NCI-H1105 (cell line): ENCODE measurements around the gene CACNA2D3.

Experiments
- DNase-seq: peaks from one replicate; lab custom pipeline; 2025; lab: John Stamatoyannopoulos, UW

Gene CACNA2D3

DNA sequence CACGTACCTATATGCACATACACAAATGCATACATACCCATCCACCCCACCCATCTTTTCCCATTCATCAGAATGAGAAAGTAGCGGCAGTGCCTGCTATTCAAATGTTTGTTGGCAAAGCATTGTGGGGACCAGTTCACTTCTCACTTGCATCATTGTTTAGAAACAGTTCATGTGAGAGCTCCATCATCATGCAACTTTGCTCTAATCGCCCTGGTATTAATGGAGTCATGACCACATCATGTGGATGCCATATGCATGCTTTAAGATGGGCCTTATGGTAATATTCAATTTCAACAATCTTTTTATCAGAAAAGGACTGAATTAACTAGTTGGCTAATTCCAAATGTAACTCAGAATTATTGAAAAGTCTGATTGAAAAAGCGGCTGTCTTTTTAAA is 725.0 kb downstream of the CACNA2D3 start:
- no peak for DNase-seq

DNA sequence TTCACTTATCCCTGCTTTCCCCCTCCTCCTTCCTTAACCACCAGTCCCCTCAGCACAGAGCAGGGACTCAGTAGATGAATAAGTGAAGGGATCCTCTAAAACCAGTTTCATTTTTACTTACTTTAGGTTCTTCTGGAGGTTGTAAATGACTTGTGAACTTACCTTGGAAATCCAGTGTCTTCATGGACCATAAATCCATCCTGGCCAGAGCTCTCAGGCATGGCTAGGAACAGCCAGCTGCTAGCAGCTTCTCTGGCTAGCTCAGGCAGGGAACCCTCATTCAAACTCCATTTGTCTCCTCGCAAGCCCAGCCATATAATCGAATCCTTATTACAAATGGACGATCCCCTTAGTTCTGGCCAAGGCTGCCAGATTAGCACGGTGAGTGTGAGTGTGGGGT is 727.0 kb downstream of the CACNA2D3 start:
- no peak for DNase-seq

DNA sequence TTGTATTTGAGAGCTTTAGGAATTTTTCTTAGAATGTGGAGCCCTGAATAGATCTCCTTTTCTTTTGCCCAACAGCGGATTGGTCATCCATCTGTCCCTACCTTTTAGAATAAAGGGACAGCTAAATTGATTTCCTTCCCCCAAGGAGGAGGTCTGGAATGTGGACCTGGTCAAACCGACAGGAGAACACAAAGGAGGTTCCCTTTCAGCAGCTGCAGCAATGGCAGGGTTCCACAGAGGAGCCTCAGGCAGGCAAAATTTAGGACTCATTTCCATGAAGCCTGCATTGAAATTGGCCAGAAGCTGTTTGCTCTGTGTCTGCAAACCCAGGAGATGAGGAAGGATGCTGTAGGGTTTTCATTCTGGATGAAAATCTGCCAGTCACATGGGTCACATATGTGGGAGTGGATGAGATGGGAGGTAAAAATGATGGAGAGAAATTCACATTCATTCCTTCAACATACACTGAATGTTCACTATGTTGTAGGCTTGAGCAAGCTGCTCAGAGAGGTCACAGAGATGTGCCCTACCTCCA is 728.2 kb downstream of the CACNA2D3 start:
- no peak for DNase-seq

DNA sequence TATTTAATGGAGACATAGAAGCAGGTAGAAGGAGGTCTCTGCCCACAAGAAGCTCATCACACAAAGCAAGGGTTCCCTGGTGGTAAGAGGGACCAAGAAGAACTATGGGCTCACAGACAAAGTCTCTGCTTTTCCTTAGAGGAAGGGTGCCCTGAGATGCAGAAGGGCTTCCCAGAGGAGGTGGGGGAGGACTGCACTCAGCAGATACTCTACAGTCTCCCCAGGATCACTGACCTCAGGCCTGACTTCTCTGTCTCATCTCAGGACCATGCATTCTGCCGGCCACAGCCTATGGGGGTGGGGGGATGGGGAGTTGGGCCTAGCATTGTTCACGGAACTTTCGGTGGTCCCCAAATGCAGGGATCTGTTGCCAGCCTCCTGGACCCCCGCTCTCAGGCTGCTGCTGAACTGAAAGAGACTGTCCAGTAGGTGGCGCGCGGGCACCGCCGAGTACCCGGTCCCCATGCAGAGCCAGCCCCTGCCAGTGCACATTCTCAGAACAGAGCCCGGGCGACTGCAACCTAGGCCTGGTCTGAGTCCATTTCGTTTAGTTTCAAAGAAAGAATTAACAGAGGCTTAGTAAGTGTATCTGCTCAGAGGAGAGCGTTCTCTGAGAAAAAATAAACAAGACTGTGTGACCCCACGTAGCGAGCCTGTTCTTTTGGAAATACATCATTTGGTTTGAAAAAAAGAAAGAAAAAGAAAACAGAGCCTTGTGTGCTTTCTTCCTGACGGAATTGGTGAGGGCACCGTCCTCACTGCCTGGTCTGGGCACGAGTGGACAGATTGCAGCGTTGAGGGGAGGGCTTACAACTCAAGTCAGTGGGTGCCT is 731.4 kb downstream of the CACNA2D3 start:
- peak; percentile 30 for DNase-seq

DNA sequence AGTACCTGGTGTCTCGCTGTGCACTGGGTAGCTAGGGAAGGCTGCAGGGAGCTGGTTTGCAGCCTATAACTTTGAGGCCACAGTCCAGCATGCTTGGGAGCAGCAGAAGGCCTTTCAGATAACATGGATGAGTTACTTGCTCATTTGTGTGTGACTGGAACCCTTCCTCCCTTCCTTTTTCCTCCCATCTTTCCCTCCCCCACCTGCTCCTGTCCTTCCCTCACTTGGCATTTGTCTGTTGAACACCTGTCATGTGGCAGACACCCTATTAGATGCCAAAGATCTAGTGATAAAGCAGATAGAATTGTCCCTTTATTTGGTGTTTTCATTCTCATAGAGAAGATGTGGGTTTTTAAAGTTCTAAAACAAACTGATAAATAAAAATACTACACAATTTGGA is 733.9 kb downstream of the CACNA2D3 start:
- DNase-seq = no peak

DNA sequence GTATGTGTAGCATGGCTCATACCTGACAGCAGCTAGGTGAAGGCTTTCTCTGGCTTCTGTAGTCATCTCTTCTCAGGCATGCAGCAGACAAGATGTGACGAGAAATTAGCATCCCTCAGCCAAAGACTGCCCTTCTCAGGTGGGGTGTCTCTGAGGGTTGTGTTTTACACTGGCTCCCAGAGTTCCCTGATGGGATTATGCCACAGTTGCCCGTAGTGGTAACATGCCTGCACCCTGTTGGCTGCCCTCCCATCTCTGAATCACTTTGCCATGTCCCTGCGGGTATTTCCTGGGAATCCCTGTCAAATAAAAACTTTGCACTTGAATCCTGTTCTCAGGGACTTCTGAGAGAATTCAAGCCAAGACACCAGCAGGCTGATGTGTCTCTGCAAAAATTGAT is 735.0 kb downstream of the CACNA2D3 start:
- DNase-seq = no peak

DNA sequence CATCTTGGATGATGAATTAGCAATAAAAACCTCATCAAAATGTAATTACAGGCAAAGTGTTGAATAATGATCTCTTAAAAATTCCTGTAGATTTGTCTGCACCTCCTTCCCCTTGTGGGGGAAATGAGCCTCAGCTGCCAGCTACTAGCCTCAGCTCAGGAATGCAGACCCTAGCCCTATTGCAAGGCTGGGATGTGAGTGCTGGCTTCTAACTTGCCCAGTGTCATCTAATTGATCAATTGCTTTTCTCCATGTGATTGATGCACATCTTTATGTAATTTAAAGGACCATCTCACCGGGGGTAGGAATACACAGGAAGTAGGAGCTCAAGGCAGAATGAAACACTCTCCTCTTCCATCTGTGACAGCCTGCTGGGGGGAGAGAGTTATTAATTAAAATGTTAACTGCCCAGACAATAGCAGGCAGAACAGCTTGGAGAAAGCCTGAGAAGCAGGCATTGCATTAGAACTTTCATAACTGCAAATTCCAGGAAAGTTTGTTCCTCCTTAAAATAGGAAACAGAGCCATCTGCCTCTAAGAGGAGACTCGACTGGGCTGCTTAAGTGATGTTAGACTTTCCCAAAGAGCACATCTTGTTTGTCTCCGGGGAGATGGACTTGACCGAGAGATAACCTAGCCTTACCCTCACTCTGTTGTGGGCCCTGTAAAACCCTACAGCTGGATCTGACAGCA is 735.9 kb downstream of the CACNA2D3 start:
- no peak for DNase-seq

DNA sequence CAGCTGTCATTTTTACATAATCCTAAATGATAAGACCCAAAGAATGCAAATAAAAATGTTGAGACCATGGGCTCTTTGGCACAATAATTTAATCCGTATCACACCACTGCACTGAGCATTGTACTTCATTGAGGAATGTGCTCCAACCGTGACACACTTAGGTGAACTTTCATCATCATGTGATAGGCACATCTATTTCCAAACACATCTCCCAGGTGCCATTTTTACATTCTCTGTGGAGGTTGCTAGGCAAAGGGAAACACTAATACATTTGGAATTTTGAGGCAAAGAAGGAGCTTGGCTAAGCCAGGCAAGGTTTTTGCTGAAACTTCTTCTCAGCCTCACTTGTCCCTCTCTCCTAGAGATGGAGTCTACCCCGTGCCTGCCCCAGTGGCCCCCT is 736.8 kb downstream of the CACNA2D3 start:
- no peak for DNase-seq

DNA sequence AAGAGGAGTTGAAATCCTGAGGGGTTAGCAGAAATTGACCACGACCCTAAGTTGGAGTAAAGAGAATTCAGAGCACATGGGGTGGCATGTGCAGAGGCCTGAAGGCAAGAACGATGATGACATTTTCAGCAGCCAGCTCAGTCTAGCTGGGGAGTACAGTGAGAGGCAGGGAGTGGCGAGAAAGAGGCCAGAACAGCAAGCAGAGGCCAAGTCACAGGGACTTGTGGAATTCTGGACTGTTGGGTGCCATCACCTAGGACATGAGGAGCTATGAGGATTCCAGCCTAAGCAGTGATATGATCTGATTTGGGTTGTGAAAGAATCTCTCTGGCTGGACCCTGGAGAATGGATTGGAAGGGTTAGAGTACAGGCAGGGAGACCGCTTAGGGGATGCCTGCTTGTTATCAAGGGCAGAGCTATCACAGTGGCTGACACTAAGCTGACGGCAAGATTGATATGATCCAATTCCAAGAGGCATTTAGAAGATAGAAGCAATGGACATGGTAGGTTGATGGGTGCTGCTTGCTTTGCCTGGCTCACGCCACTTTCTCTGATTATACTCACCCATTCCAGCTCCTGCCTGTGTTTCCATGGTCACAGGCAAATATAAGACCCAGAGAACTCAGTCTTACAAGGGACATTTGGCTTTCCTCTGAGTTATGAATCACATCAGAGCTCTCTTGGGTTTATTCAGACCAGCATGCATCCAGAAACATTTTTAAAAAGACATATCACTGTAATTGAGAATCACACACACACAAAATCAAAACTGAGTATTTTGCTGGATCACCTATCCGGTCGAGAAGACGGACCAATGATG is 739.1 kb downstream of the CACNA2D3 start:
- DNase-seq = no peak

DNA sequence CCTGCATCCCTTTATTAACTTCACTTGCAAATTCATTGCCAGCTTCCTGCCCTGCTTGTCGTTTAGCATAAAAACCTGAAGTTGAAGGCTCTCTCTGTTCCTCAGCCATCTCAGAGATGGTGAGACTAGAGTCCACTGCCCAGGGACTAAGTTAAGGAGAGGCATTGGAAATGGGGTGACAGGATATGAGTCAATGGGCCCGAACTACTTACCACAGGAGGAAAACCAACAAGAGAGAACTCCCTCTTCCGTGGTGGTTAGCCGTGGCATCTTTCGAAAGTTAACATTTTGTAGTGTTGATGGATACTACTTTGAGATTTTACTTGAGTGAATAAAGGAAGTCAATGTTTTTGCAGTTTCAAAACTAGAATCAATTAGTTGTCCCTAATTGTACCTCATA is 740.2 kb downstream of the CACNA2D3 start:
- no peak for DNase-seq

DNA sequence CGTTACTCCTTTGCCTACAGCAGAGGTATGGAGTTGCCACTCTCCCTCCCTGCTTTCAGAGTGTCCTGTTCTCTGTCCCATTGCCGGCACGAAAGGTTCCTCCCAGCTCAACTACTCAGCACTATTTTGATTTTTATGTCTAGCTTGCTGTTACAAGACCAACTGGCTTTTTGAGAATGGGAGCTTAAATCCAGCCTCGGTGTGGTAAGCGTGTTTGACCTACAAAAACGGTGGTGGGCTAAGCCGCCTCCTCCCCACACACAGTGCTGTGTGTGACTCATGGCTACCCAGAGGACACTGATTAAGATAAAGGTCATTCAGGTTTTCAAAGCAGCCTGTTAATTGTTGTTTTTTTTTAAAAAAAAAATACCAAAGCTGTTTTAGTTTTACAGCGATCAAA is 741.0 kb downstream of the CACNA2D3 start:
- no peak for DNase-seq

DNA sequence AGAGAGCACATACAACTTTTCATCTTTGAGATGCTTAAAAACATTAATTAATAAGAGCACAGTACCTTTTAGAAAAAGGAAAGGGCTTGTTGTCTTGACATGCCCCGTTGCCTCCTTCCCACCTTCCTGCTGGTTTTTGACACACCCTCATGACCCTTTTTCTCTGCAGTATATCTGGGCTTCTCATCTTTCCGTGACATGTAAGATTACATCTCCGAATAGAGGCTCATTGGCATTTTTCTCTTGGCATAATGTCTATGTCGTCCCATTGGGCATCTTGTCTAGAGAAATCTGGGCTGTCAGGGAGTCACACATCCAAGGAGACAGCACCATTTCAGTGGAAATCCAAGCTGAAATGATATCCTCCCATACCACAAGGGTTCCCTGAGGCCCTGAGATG is 741.4 kb downstream of the CACNA2D3 start:
- no peak for DNase-seq

DNA sequence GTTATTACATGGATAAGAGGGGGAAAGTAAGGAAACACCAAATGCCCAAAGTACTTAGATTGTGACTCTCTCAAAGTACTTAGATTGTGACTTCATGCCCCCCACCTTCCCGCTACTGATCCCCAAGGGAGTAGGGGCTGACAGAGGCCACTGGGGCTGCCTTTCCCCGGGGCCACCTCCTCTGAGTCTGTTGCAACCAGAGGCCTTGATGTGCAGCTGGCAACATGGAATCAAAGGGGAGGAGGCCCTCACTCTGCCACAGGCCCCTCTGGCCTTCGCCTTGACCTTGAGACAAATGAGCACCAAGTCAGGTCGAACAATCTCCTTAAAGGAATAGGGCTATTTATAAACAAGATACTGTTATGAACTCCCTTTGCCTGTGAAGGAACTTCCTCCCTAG is 743.0 kb downstream of the CACNA2D3 start:
- no peak for DNase-seq

DNA sequence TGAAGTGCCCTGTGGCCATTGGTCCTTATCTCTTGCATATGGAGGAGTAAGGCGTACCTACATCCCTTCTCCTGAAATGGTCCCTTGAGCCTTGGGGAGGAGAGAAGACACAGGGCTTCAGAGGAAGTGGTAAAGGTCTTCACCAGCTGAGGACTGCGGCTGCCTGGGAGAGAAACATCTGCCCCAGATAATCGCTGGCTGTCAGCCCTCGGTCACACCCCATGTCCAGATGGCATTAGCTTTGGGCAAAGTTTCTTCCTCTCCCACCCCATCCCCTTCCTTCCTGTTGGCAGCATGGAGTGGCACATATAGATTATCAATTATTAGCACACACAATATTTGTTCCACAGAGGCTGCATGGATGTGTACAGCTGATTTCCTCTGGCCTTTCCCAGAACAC is 743.9 kb downstream of the CACNA2D3 start:
- no peak for DNase-seq

DNA sequence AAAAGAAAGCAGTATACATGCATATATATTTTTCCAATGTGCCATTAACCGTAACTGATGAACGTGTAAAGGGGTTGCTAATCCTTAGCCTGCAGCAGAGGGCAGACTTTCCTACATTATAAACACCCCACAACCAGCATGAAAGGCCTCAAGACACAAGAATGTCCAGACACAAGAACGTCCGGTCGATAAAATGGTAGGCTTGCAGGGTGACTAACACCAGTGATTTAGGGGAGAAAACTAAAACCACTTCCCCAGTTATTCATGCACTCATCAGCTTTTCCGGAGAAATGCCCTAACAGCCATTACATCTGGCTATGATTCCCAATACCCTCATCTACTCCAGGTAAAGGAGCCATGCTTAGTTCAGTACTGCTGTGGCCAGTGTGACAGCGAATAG is 748.1 kb downstream of the CACNA2D3 start:
- no peak for DNase-seq

DNA sequence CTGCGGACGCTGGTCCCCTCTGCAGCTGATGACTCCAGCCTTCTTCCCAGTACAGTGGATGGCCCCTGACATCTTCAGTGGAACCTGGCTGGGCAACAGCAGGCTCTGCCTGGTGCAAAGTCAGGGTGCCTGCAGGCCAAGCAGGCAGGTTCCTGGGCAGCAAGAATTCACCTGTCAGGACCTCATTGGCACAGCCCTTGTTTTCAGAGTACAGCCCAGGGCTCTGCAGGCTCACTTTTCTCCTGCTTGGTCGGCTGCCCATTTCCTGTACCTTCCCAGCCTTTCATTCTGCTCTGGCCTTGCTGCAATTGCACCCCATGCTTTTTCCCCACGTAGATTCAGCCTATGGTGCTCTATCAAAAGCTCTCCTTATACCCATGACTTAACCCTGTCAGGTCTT is 749.5 kb downstream of the CACNA2D3 start:
- DNase-seq = no peak

DNA sequence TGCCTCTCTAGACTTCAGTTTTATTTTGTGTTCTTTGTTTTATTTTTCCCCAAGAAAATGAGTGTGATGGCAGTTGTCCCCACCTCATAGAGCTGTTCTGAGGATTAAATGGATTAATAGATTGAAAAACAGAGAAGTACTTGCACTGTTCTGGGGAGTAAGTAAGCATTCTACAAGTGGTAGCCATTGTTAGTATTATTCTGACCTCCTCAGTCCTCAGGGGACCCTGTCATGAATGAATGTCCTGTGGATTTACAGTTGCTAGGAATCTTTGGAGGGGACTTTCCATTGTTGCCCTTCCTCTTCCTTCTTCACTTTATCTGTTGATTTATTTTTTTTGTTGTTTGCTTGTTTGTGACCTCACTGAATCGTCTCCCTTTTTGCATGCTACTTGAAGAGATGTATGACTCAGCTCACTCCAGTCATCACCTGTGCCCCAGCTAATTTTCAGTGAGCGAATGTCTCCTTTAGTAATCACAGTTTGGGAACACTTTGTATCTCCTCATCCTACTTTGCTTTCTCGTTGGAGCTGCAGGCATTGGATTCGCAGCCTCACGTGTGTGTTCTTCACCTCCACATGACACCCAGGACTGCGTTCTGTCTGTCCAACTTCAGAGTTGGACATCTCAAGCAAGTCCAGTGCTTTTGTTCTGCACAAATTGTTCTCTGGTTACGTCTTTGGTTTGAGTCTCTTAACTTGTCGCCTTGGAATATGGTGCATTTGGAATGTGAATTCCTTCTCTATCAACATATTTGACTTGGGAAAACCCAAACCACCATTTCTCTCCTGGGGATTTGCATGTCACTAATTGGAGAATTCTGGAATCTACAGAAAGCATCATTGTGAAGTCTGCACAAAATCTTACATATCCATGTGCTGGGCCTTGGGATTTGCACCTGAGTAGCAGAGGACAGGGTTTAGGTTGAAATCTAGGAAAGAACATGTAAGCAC is 751.0 kb downstream of the CACNA2D3 start:
- no peak for DNase-seq

DNA sequence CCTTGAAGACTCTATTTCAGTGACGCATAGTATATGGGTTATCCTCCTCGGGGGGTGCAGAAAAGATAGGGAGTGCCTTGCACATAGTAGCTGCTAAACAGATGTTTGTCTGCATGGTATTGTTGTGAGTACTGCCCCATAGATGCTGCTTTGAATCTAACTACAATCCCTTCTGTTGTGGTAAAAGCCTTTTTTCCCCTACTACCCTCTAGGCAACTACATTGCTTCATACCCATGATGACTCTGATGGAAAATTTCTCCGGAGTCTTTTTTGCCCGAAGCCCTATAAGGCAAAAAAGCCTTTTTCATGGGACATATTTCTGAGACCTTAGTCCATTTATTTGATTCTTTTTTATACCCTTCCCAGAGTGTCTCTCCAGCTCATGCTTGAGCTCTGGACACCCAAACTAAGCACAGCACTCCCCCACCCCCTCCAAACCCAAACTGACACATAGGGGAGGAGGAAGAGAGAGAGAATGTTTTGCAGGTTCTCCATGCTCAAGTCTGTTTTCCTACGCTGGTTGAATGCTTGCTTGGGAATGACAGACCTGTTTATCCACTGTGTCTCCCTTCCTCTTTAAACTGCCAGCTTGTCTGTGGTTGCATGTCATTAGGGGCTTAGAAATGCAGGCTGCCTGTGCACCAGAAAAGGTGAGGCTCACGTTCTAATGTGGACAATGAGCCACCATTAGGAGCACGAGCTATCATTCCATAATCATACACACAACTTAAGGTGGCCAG is 752.6 kb downstream of the CACNA2D3 start:
- no peak for DNase-seq

DNA sequence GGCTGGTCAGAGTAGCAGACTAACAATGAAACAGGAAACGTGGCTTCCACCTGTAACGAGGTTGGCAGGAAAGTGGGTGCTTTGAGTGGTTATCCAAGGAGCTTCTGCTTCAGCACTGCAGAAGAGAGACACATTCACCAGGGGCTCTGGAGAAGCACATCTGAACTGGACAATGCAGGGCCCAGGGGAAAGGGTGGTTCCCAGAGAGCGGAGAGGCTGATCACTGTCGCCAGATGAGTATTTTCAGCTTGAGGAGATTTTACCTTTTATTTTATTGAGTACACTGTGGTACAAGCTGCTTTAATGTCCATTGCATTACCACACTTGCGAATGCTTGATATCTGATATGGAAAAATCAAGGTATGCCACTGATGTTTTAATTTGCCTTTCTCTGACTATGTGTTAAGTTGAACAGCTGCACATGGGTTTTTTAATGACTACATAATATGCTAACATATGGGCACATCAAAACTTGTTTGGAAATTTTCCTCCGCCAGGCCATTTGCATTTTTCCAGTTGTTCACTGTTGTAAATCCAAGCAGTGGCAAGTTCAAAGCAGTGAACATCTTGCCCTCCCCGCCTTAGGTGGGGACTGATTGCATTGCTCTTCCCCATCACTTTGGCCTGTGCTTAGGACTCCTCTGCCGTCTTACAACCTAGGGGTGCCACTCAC is 753.4 kb downstream of the CACNA2D3 start:
- DNase-seq = no peak

DNA sequence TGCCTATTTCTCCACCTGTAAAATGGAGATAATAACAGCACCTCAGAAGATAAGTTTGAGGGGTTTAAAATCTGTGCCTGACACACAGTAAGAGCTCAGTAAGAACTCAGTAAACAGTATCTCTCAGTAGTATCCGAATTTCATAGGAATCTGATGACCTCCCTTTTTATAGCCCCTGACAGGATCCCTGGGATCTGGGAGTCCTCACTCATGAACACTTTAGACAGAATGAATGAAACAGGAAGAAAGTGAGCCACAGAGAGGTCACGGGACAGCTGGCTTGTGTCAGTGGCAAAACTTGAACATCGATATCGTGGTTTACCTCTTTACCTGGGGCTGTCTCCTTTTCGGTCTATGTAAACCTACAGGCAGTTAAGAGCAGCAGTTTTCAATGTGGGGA is 754.3 kb downstream of the CACNA2D3 start:
- DNase-seq = no peak
